SK-N-SH (cell line): ENCODE data around the gene TACO1. TPM values are rescaled to one million over a fixed set of nuclear protein-coding genes. Genes with fewer than 3 reads are reported as not detected.

ENCODE experiments used
- CTCF ChIA-PET: fragments of 300-600, 350-600 bp; formaldehyde crosslinking; extraction: SDS; loops from one replicate; lab custom pipeline; 2021; lab: Yijun Ruan, JAX
- POLR2A ChIA-PET: fragments of 350-600 bp; sonication (Branson Sonifier 250); formaldehyde crosslinking; extraction: SDS; loops from one replicate; lab custom pipeline; 2020; ENCODE audit warnings: antibody characterized with exemption, inconsistent platforms; lab: Yijun Ruan, JAX
- DNase-seq: peaks from one replicate; pipeline ENCODE4 v3.0.0; 2012
- H2AFZ ChIP-seq: fragments of 200-600 bp; sonication (generic); 2 replicates; pipeline ENCODE4 v1.8.1; 2016; ENCODE audit warnings: antibody characterized with exemption, mild to moderate bottlenecking, low read depth
- H3F3A ChIP-seq: fragments of 200-600 bp; sonication (generic); replicated peaks from 2 replicates; pipeline ENCODE3; 2016; ENCODE audit warnings: antibody characterized with exemption, mild to moderate bottlenecking; ENCODE audit not compliant: insufficient read depth
- H3K27ac ChIP-seq, 2 experiments: fragments of 200-500 bp in 1 of 2; fragments of 200-600 bp in 1 of 2; sonication (Bioruptor generic) in 1 of 2; sonication (generic), shearing (Covaris generic) in 1 of 2; 2 replicates each; pipeline versions ENCODE4 v1.5.1 to v1.6.1; 2014 to 2016; ENCODE audit warnings: low read depth in 2 of 2, inconsistent platforms in 1 of 2, low read length in 1 of 2, mild to moderate bottlenecking in 1 of 2, mixed read lengths in 1 of 2
- H3K27me3 ChIP-seq: fragments of 200-600 bp; sonication (generic), shearing (Covaris generic); 2 replicates; pipeline ENCODE4 v1.6.1; 2016; ENCODE audit warnings: mixed run types; ENCODE audit not compliant: insufficient read depth
- H3K36me3 ChIP-seq, 2 experiments: fragments of 200-500 bp in 1 of 2; fragments of 200-600 bp in 1 of 2; sonication (Bioruptor generic) in 1 of 2; sonication (generic) in 1 of 2; replicated peaks in 1 of 2; 2 replicates each; pipeline versions ENCODE3 to v1.5.1; 2014 to 2016; ENCODE audit warnings: low read length in 1 of 2, mild to moderate bottlenecking in 1 of 2; ENCODE audit not compliant: insufficient read depth in 2 of 2, control insufficient read depth in 1 of 2
- H3K4me1 ChIP-seq, 2 experiments: fragments of 200-500 bp in 1 of 2; fragments of 200-600 bp in 1 of 2; sonication (Bioruptor generic) in 1 of 2; sonication (generic), shearing (Covaris generic) in 1 of 2; 2 replicates each; pipeline versions ENCODE4 v1.5.1 to v1.6.1; 2014 to 2016; ENCODE audit warnings: low read depth in 1 of 2, low read length in 1 of 2, mixed run types in 1 of 2; ENCODE audit not compliant: insufficient read depth in 2 of 2, control insufficient read depth in 1 of 2
- H3K4me2 ChIP-seq: fragments of 200-600 bp; sonication (generic), shearing (Covaris generic); 2 replicates; pipeline ENCODE4 v1.6.1; 2017; ENCODE audit warnings: mixed run types
- H3K4me3 ChIP-seq, 2 experiments: fragments of 200-500 bp in 1 of 2; fragments of 200-600 bp in 1 of 2; sonication (Bioruptor generic) in 1 of 2; sonication (generic), shearing (Covaris generic) in 1 of 2; 2 replicates each; pipeline versions ENCODE4 v1.5.1 to v1.8.1; 2014 to 2016; ENCODE audit warnings: low read depth in 2 of 2, inconsistent platforms in 1 of 2, low read length in 1 of 2, mild to moderate bottlenecking in 1 of 2, mixed read lengths in 1 of 2, moderate library complexity in 1 of 2
- H3K79me2 ChIP-seq: fragments of 200-600 bp; sonication (generic); 2 replicates; pipeline ENCODE4 v1.8.1; 2017; ENCODE audit warnings: mild to moderate bottlenecking; ENCODE audit not compliant: insufficient read depth
- H3K9ac ChIP-seq: fragments of 200-600 bp; sonication (generic); 2 replicates; pipeline ENCODE4 v1.6.1; 2017; ENCODE audit warnings: mixed run types
- H3K9me2 ChIP-seq: fragments of 200-600 bp; sonication (generic); 2 replicates; pipeline ENCODE4 v1.6.1; 2017; ENCODE audit warnings: mixed run types
- H3K9me3 ChIP-seq: fragments of 200-600 bp; sonication (generic); 2 replicates; pipeline ENCODE4 v1.6.1; 2017; ENCODE audit warnings: mixed run types, mild to moderate bottlenecking, moderate library complexity
- H4K20me1 ChIP-seq: fragments of 200-600 bp; sonication (generic); 2 replicates; pipeline ENCODE4 v1.6.1; 2017; ENCODE audit warnings: mild to moderate bottlenecking, mixed run types; ENCODE audit not compliant: insufficient read depth
- ELF1 ChIP-seq: IDR thresholded peaks from 2 replicates; pipeline ENCODE4 v1.4.0; 2012
- EZH2phosphoT487 ChIP-seq: fragments of 200-600 bp; sonication (generic); IDR thresholded peaks from 2 replicates; pipeline ENCODE4 v1.6.1; 2017; ENCODE audit warnings: low read depth, mixed run types, mild to moderate bottlenecking, antibody characterized with exemption, moderate library complexity, borderline replicate concordance
- FOXM1 ChIP-seq: IDR thresholded peaks from 2 replicates; pipeline ENCODE4 v1.4.0; 2012; ENCODE audit warnings: low read depth, mild to moderate bottlenecking
- GATA2 ChIP-seq: sonication (generic); formaldehyde crosslinking; IDR thresholded peaks from 2 replicates; pipeline ENCODE4 v1.5.0; 2020; ENCODE audit warnings: mild to moderate bottlenecking, missing genetic modification reagents
- MEF2A ChIP-seq: IDR thresholded peaks from 2 replicates; pipeline ENCODE4 v1.4.0; 2012; ENCODE audit warnings: low read depth, borderline replicate concordance
- NFIC ChIP-seq: IDR thresholded peaks from 2 replicates; pipeline ENCODE4 v1.4.0; 2012; ENCODE audit warnings: borderline replicate concordance
- NRF1 ChIP-seq: IDR thresholded peaks from 2 replicates; pipeline ENCODE4 v1.6.1; 2012; ENCODE audit warnings: low read depth, mild to moderate bottlenecking, low read length
- POLR2AphosphoS5 ChIP-seq: IDR thresholded peaks from 2 replicates; pipeline ENCODE4 v1.6.1; 2012; ENCODE audit warnings: low read depth, low read length
- RAD21 ChIP-seq: IDR thresholded peaks from 2 replicates; pipeline ENCODE4 v1.6.1; 2012; ENCODE audit warnings: mild to moderate bottlenecking, low read length
- RFX5 ChIP-seq: IDR thresholded peaks from 2 replicates; pipeline ENCODE4 v1.6.1; 2012; ENCODE audit warnings: mild to moderate bottlenecking, improper control_type of control experiment, low read length
- RXRA ChIP-seq: IDR thresholded peaks from 2 replicates; pipeline ENCODE4 v1.4.0; 2012; ENCODE audit warnings: low read depth, mild to moderate bottlenecking, borderline replicate concordance
- SIN3A ChIP-seq: IDR thresholded peaks from 2 replicates; pipeline ENCODE4 v1.6.1; 2012; ENCODE audit warnings: low read depth, mild to moderate bottlenecking, low read length, moderate library complexity, borderline replicate concordance
- TEAD4 ChIP-seq: IDR thresholded peaks from 2 replicates; pipeline ENCODE4 v1.4.0; 2012; ENCODE audit warnings: mild to moderate bottlenecking, borderline replicate concordance; ENCODE audit not compliant: insufficient read depth
- YY1 ChIP-seq: IDR thresholded peaks from 2 replicates; pipeline ENCODE4 v1.4.0; 2012; ENCODE audit warnings: low read depth, mild to moderate bottlenecking
- WGBS: methylation state at CpG from one replicate; pipeline ENCODE4 v1.1.6; 2017; ENCODE audit warnings: low lambda C conversion rate; 5-methylcytosine and 5-hydroxymethylcytosine counted together
- polyA plus RNA-seq, 3 experiments: library from polyadenylated mRNA; depleted of rRNA; stranded (reverse); fragments of >200 nt; gene quantifications; 2 replicates each; pipeline ENCODE4 v1.2.3, GENCODE V29; 2012
- TF ChIP-seq, protein P1 (sequence below): IDR thresholded peaks from 2 replicates; pipeline ENCODE4 v1.4.0; 2012; ENCODE audit warnings: low read depth
- TF ChIP-seq, protein P2 (sequence below): fragments of 150-350 bp; IDR thresholded peaks from 2 replicates; pipeline ENCODE4 v1.6.1; 2017; ENCODE audit warnings: antibody characterized with exemption, low read length, low read depth, borderline replicate concordance
- TF ChIP-seq, protein P3 (sequence below): IDR thresholded peaks from 2 replicates; pipeline ENCODE4 v1.4.0; 2012; ENCODE audit warnings: low read depth, borderline replicate concordance
- TF ChIP-seq, protein P4 (sequence below): IDR thresholded peaks from 2 replicates; pipeline ENCODE4 v1.4.0; 2012; ENCODE audit warnings: low read depth, borderline replicate concordance
- TF ChIP-seq, protein P5 (sequence below): IDR thresholded peaks from 2 replicates; pipeline ENCODE4 v1.6.1; 2012; ENCODE audit warnings: mild to moderate bottlenecking, low read depth, low read length, moderate library complexity

Gene TACO1
- polyA plus RNA-seq, 1 of the 3 experiments (the other 2 are of a cell fraction): 37.9 TPM

DNA sequence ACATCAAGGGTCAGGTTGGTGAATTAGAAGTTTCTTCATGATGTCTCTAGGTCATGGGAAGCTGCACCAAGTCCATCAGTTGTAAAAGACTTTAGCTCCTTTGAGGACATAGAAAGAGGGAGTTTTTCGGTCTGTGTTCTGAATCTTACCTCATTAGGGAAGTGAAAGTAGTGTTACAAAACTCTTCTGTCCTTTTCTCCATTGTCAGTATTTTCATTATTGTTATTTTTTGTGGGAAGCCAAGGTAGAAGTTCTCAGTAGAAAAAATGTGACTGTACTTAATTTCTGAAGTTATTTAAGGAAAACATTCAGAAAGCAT lies 45.8 kb downstream of the TACO1 start:
- ChIA-PET CTCF (interaction anchor here (0.6 to 2.9 kb wide), 6 partner anchors 10 to 221 kb away, joined by 3 to 13 read pairs (median 4); no protein-coding TSS in a partner anchor), POLR2A (no interaction called here)
- WGBS: 88% methylated on average over 1 of the region's 1 CpG

More for the DNA sequence above, 45.8 kb downstream of the TACO1 start:
- Histone ChIP-seq H3K4me2 (no peak overlapping the region), H3K36me3 (peaks cover 0 to 20% of the 10 kb centered on the region in 2 experiments), H3F3A (no peaks in the 10 kb centered on the region), H3K27me3 (no peaks in the 10 kb centered on the region), H3K9me3 (no peaks in the 10 kb centered on the region), H4K20me1 (no peaks in the 10 kb centered on the region), H3K4me3 (no peak overlapping the region), H3K4me1 (no peaks in the 10 kb centered on the region; a peak in 1 of 4 replicates), H3K9me2 (no peaks in the 10 kb centered on the region)
- TF ChIP-seq YY1 (no peak), RFX5 (no peak), TEAD4 (no peak), NFIC (no peak), MEF2A (no peak), RAD21 (no peak), SIN3A (no peak), FOXM1 (no peak), ELF1 (no peak), POLR2AphosphoS5 (no peak), NRF1 (no peak), EZH2phosphoT487 (no peak), RXRA (no peak), GATA2 (no peak)
- TF ChIP-seq, protein P1, sequence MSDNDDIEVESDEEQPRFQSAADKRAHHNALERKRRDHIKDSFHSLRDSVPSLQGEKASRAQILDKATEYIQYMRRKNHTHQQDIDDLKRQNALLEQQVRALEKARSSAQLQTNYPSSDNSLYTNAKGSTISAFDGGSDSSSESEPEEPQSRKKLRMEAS: no peak
- TF ChIP-seq, protein P2, sequence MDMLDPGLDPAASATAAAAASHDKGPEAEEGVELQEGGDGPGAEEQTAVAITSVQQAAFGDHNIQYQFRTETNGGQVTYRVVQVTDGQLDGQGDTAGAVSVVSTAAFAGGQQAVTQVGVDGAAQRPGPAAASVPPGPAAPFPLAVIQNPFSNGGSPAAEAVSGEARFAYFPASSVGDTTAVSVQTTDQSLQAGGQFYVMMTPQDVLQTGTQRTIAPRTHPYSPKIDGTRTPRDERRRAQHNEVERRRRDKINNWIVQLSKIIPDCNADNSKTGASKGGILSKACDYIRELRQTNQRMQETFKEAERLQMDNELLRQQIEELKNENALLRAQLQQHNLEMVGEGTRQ: no peak
- TF ChIP-seq, protein P3, sequence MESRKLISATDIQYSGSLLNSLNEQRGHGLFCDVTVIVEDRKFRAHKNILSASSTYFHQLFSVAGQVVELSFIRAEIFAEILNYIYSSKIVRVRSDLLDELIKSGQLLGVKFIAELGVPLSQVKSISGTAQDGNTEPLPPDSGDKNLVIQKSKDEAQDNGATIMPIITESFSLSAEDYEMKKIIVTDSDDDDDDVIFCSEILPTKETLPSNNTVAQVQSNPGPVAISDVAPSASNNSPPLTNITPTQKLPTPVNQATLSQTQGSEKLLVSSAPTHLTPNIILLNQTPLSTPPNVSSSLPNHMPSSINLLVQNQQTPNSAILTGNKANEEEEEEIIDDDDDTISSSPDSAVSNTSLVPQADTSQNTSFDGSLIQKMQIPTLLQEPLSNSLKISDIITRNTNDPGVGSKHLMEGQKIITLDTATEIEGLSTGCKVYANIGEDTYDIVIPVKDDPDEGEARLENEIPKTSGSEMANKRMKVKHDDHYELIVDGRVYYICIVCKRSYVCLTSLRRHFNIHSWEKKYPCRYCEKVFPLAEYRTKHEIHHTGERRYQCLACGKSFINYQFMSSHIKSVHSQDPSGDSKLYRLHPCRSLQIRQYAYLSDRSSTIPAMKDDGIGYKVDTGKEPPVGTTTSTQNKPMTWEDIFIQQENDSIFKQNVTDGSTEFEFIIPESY: no peak
- TF ChIP-seq, protein P4, sequence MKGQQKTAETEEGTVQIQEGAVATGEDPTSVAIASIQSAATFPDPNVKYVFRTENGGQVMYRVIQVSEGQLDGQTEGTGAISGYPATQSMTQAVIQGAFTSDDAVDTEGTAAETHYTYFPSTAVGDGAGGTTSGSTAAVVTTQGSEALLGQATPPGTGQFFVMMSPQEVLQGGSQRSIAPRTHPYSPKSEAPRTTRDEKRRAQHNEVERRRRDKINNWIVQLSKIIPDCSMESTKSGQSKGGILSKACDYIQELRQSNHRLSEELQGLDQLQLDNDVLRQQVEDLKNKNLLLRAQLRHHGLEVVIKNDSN: no peak
- TF ChIP-seq, protein P5, sequence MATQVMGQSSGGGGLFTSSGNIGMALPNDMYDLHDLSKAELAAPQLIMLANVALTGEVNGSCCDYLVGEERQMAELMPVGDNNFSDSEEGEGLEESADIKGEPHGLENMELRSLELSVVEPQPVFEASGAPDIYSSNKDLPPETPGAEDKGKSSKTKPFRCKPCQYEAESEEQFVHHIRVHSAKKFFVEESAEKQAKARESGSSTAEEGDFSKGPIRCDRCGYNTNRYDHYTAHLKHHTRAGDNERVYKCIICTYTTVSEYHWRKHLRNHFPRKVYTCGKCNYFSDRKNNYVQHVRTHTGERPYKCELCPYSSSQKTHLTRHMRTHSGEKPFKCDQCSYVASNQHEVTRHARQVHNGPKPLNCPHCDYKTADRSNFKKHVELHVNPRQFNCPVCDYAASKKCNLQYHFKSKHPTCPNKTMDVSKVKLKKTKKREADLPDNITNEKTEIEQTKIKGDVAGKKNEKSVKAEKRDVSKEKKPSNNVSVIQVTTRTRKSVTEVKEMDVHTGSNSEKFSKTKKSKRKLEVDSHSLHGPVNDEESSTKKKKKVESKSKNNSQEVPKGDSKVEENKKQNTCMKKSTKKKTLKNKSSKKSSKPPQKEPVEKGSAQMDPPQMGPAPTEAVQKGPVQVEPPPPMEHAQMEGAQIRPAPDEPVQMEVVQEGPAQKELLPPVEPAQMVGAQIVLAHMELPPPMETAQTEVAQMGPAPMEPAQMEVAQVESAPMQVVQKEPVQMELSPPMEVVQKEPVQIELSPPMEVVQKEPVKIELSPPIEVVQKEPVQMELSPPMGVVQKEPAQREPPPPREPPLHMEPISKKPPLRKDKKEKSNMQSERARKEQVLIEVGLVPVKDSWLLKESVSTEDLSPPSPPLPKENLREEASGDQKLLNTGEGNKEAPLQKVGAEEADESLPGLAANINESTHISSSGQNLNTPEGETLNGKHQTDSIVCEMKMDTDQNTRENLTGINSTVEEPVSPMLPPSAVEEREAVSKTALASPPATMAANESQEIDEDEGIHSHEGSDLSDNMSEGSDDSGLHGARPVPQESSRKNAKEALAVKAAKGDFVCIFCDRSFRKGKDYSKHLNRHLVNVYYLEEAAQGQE: no peak
- TF ChIP-seq, all 33 proteins: peak for 0
- Histone ChIP-seq H3K27ac (no peak overlapping the region), H3K9ac (no peak overlapping the region), H3K79me2 (no peaks in the 10 kb centered on the region), H2AFZ (no peak overlapping the region)
- no peak for DNase-seq
